GM13977 (cell line): ENCODE results near the gene COL4A3.

Experiments used
- DNase-seq: peaks from one replicate; pipeline ENCODE4 v3.0.0; 2012; ENCODE audit warnings: low spot score
- in situ Hi-C: fragments of 300-500 bp; cut with MboI; formaldehyde crosslinking; loops from one replicate; pipeline ENCODE4 v1.12.0; 2022; ENCODE audit warnings: low sequenced_read_pairs, low pct_unique_long_range_greater_than_20kb, mixed read lengths, inconsistent platforms; ENCODE audit not compliant: unreplicated experiment
- TF ChIP-seq, protein P1 (sequence below): IDR thresholded peaks from 2 replicates; pipeline ENCODE4 v1.5.1; 2012; ENCODE audit warnings: mild to moderate bottlenecking, control low read depth; ENCODE audit not compliant: insufficient read depth; ENCODE audit errors: extremely low read depth, missing control alignments

COL4A3 gene

GRCh38 chr2:227141301-227141700, 23.1 kb upstream of the COL4A3 start:
- TF ChIP-seq, protein P1, sequence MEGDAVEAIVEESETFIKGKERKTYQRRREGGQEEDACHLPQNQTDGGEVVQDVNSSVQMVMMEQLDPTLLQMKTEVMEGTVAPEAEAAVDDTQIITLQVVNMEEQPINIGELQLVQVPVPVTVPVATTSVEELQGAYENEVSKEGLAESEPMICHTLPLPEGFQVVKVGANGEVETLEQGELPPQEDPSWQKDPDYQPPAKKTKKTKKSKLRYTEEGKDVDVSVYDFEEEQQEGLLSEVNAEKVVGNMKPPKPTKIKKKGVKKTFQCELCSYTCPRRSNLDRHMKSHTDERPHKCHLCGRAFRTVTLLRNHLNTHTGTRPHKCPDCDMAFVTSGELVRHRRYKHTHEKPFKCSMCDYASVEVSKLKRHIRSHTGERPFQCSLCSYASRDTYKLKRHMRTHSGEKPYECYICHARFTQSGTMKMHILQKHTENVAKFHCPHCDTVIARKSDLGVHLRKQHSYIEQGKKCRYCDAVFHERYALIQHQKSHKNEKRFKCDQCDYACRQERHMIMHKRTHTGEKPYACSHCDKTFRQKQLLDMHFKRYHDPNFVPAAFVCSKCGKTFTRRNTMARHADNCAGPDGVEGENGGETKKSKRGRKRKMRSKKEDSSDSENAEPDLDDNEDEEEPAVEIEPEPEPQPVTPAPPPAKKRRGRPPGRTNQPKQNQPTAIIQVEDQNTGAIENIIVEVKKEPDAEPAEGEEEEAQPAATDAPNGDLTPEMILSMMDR: no peak
- no peak for DNase-seq
- in situ Hi-C loops: loop anchor here (25.0 kb wide), 1 partner anchor 621 kb away; no protein-coding TSS in a partner anchor

- in situ Hi-C loops: loop anchor here (25.0 kb wide), 1 partner anchor 618 kb away; no protein-coding TSS in a partner anchor
- no peak for DNase-seq
- TF ChIP-seq, protein P1: no peak
Observed at GRCh38 chr2:227143895-227144294, 20.5 kb upstream of the COL4A3 start.

DNA sequence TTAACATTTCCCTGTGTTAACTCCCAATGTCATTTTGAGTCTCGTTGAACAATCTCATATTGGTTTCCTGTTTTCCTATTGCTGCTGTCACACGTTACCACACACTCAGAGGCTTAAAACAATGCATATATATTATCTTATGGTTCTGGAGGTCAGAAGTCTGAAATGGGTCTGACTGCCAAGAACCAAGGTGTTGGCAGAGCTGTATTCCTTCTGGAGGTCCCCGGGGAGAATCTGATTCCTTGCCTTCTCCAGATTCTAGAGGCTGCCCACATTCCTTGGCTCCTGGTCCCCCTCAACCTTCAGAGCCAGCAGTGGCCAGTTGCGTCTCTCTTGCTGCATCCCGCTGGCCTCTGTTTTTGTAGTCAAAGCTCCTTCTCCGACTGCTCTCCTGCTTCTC, 18.0 kb upstream of the COL4A3 start:
- DNase-seq: no peak
- TF ChIP-seq, protein P1: no peak
- in situ Hi-C loops: loop anchor here (25.0 kb wide), 1 partner anchor 616 kb away; no protein-coding TSS in a partner anchor

GRCh38 chr2:227147023-227147422, 17.4 kb upstream of the COL4A3 start:
- DNase-seq: no peak
- in situ Hi-C loops: loop anchor here (25.0 kb wide), 1 partner anchor 615 kb away; no protein-coding TSS in a partner anchor
- TF ChIP-seq, protein P1: no peak

- in situ Hi-C loops: loop anchor here (25.0 kb wide), 1 partner anchor 614 kb away; no protein-coding TSS in a partner anchor
- TF ChIP-seq, protein P1: no peak
Observed at GRCh38 chr2:227148106-227148505, 16.3 kb upstream of the COL4A3 start.

DNA sequence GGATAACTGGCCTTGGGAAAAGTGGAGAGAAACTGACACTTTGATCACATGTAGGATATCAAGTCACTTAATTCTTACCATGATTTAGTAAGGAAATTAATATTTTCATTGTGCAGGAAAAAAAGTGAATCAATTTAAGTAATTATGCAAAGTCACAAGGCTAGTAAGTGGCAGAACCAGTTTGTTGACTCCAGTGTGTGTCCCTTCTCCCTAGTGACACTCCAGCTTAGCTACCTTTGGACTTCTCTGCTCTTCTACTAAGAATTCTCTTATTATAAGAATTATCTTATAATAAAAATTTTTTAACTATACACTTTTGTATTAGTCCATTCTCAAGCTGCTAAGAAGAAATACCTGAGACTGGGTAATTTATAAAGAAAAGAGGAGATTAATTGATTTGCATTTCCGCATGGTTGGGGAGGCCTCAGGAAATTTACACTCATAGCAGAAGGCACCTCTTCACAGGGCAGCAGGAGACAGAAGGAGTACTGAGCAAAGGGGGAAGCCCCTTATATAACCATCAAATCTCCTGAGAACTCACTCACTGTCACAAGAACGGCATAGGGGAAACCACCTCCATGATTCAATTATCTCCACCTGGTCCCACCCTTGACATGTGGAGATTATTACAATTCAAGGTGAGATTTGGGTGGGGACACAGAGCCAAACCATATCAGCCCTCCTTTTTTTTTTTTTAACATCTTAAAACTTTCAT, 14.0 kb upstream of the COL4A3 start:
- in situ Hi-C loops: no loop called here
- no peak for DNase-seq
- TF ChIP-seq, protein P1: no peak

More at GRCh38 chr2:227148106-227148505, 16.3 kb upstream of the COL4A3 start:
- DNase-seq: no peak
